HG03378 (cell line): Measurements from ENCODE around the gene ACSBG1.

Experiments used
- ATAC-seq: cut with Tn5 transposase; IDR thresholded peaks from one replicate; pipeline ENCODE4 v1.9.1; 2021; ENCODE audit warnings: mild to moderate bottlenecking, moderate library complexity; ENCODE audit not compliant: unreplicated experiment

ACSBG1 gene

GRCh38 chr15:78223396-78224022 lies 10.9 kb downstream of the ACSBG1 start:
- no peak for ATAC-seq

GRCh38 chr15:78222745-78223395 lies 11.5 kb downstream of the ACSBG1 start:
- no peak for ATAC-seq

GRCh38 chr15:78220713-78221112 lies 13.7 kb downstream of the ACSBG1 start:
- ATAC-seq: no peak

GRCh38 chr15:78216276-78217104 lies 17.9 kb downstream of the ACSBG1 start:
- ATAC-seq: no peak

- no peak for ATAC-seq
Measured at GRCh38 chr15:78213956-78214355, 20.4 kb downstream of the ACSBG1 start.

GRCh38 chr15:78213425-78213750 lies 21.0 kb downstream of the ACSBG1 start:
- no peak for ATAC-seq

- ATAC-seq: no peak
Measured at GRCh38 chr15:78212546-78213424, 21.6 kb downstream of the ACSBG1 start.

- no peak for ATAC-seq
Measured at GRCh38 chr15:78212008-78212407, 22.4 kb downstream of the ACSBG1 start.

- ATAC-seq: no peak
Measured at GRCh38 chr15:78211189-78211921, 23.0 kb downstream of the ACSBG1 start.

GRCh38 chr15:78210349-78210717 lies 24.0 kb downstream of the ACSBG1 start:
- no peak for ATAC-seq

- ATAC-seq: no peak
Measured at GRCh38 chr15:78209646-78210348, 24.6 kb downstream of the ACSBG1 start.

GRCh38 chr15:78208887-78209645 lies 25.3 kb downstream of the ACSBG1 start:
- ATAC-seq: no peak

- ATAC-seq: no peak
Measured at GRCh38 chr15:78208341-78208844, 26.0 kb downstream of the ACSBG1 start.

GRCh38 chr15:78207641-78208340 lies 26.6 kb downstream of the ACSBG1 start:
- no peak for ATAC-seq

- ATAC-seq: no peak
Measured at GRCh38 chr15:78207110-78207458, 27.3 kb downstream of the ACSBG1 start.

- ATAC-seq: no peak
Measured at GRCh38 chr15:78206326-78207109, 27.8 kb downstream of the ACSBG1 start.

GRCh38 chr15:78205856-78206255 lies 28.5 kb downstream of the ACSBG1 start:
- no peak for ATAC-seq

- ATAC-seq: no peak
Measured at GRCh38 chr15:78205337-78205736, 29.0 kb downstream of the ACSBG1 start.
